Measurements from ENCODE around the gene ISG20. TPM values are rescaled to one million over a fixed set of nuclear protein-coding genes. Genes with fewer than 3 reads are reported as not detected.

Gene ISG20
- total and polyA plus RNA-seq, 5 experiments from 2014 or later, result 142 to 562 (median 422) TPM

GRCh38 chr15:88702983-88703382 is 64.2 kb downstream of the ISG20 start:
- ATAC-seq (no peak), DNase-seq (no peak)
- Mint-ChIP-seq H3K27ac (no peak overlapping the region), H3K4me1 (peaks cover 4 to 16% (median 12%) of the 10 kb centered on the region in 4 donors), H3K9me3 (no peaks in the 10 kb centered on the region), H3K4me3 (no peak overlapping the region), H3K36me3 (no peaks in the 10 kb centered on the region), H3K27me3 (peaks cover 20 to 41% (median 31%) of the 10 kb centered on the region in 5 donors)
- POLR2A ChIA-PET, result no interaction called here

- no peaks in the 10 kb centered on the region for H3K9me3 Mint-ChIP-seq
- H3K36me3 Mint-ChIP-seq, result no peaks in the 10 kb centered on the region
- peak overlapping the region in 1 of 10 donors; percentile 28 for H3K4me3 Mint-ChIP-seq
These were observed 64.7 kb downstream of the ISG20 start for GRCh38 chr15:88703533-88703932.

DNA sequence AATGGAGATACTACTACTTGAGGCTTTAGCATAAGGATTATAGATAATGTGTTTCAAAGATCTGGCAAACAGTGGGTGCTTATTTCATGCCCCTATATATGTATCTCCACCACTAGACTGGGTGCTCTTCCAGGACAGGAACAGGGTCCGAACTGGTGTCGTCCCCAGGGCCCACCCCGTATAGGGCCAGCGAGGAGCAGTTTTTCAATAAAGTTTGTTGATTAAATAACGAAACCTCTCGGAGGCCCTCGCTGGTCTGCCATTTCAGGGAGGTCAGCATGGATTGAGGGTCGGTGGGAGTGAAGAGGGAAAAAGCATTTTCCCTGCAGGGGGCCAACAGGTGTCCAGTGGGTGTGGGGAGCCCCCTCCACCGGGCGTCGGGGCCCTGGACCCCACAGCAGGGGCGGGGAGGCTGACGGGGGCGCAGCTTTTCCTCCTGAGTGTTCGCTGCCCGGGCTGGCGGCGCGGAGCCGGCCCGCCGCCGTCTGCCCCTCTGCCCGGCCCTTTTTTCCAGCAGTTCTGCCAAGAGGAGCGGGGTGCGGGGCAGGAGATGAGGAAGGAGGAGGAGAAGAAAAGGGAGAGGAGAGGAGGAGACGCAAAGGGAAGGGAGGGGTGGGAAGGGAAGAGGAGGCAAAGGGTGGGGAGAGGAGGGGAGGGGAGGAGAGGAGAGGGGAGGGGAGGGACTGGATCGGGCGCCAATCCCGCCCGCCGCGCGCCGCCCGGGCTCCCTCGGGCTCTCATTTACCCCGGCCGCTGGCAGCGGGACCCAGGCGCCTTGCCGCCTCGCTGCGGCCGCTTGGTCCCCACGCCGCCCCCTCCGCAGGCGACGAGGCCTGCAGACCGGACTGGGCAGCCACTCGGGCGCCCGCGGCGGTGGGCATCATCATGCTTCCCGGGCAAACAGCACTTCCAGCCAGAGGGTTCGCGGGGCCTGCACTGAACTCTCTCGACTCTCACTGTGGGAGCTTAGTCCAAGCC is 66.3 kb downstream of the ISG20 start:
- Mint-ChIP-seq H3K27ac (peak overlapping the region in 6 of 10 donors; percentile 12 to 86 (median 55)), H3K4me3 (peak overlapping the region; percentile 76 to 89 (median 84)), H3K36me3 (no peaks in the 10 kb centered on the region), H3K9me3 (no peaks in the 10 kb centered on the region), H3K27me3 (peaks cover 32 to 45% (median 40%) of the 10 kb centered on the region in 5 donors), H3K4me1 (peaks cover 4 to 16% (median 12%) of the 10 kb centered on the region in 4 donors)
- peak in 1 of 10 donors; percentile 6 for DNase-seq
- ATAC-seq, result peak; percentile 38 to 52
- POLR2A ChIA-PET, result no interaction called here

More at GRCh38 chr15:88703533-88703932, 64.7 kb downstream of the ISG20 start:
- no peak for ATAC-seq
- Mint-ChIP-seq H3K27ac (no peak overlapping the region), H3K27me3 (peaks cover 22 to 39% (median 33%) of the 10 kb centered on the region in 5 donors), H3K4me1 (peaks cover 4 to 16% (median 12%) of the 10 kb centered on the region in 4 donors)
- no peak for DNase-seq
- POLR2A ChIA-PET, result no interaction called here

- no peaks in the 10 kb centered on the region for H3K9me3 Mint-ChIP-seq
- DNase-seq, result no peak
- POLR2A ChIA-PET, result no interaction called here
- peaks cover 4 to 16% (median 12%) of the 10 kb centered on the region in 4 donors for H3K4me1 Mint-ChIP-seq
- H3K4me3 Mint-ChIP-seq, result peak overlapping the region; percentile 41 to 84 (median 68)
- H3K27ac Mint-ChIP-seq, result peak overlapping the region in 2 of 10 donors; percentile 65 to 86
- peaks cover 32 to 47% (median 41%) of the 10 kb centered on the region in 5 donors for H3K27me3 Mint-ChIP-seq
- H3K36me3 Mint-ChIP-seq, result no peaks in the 10 kb centered on the region
- no peak for ATAC-seq
These were observed 67.0 kb downstream of the ISG20 start for GRCh38 chr15:88705769-88706165.

Small RNA genes within 50 kb of the gene (microRNA-seq; reads per million reads assigned to microRNA genes)
- 5.8 reads per million, percentile 16 among the genes with 10 or more reads in this experiment for gene MIR1179 (ENCODE audit: borderline microRNAs expressed)
- gene MIR3529 (ENCODE audit: borderline microRNAs expressed), result not detected
- not detected for gene MIR7-2 (ENCODE audit: borderline microRNAs expressed)

Other genes starting within 250 kb of the ISG20 start
- 10 to 100 TPM; 30.3 to 32.4 TPM for gene MRPL46, start 171.6 kb upstream of the ISG20 start, total RNA-seq
- gene MRPL46, start 171.6 kb upstream of the ISG20 start, polyA plus RNA-seq, result 10 to 100 TPM; 41.6 to 61.6 (median 57.2) TPM
- 10 to 100 TPM; 28.6 to 32.0 TPM for gene MRPS11, start 171.3 kb upstream of the ISG20 start, total RNA-seq
- gene MRPS11, start 171.3 kb upstream of the ISG20 start, polyA plus RNA-seq, result 10 to 100 TPM; 59.0 to 71.8 (median 67.1) TPM
- gene DET1, start 92.3 kb upstream of the ISG20 start, total RNA-seq, result 10 to 100 TPM in 1 of 2 experiments, 1 to 10 TPM in 1; 9.4 to 10.2 TPM
- gene DET1, start 92.3 kb upstream of the ISG20 start, polyA plus RNA-seq, result 1 to 10 TPM in 1 of 3 donors, under 1 TPM in 2; 0.15 to 2.1 (median 0.49) TPM
- gene AEN, start 17.7 kb upstream of the ISG20 start, total RNA-seq, result 10 to 100 TPM; 49.6 to 51.6 TPM
- gene AEN, start 17.7 kb upstream of the ISG20 start, polyA plus RNA-seq, result 10 to 100 TPM; 18.0 to 32.9 (median 25.7) TPM
- not detected for gene ACAN, start 164.4 kb downstream of the ISG20 start, total RNA-seq
- under 1 TPM in 1 of 3 donors, not detected in 2; 0.05 TPM for gene ACAN, start 164.4 kb downstream of the ISG20 start, polyA plus RNA-seq

Measured in naive thymus-derived CD8-positive, alpha-beta T cell (primary cell).